BE2C (cell line): ENCODE results near the gene ROBO1.

Experiments
- DNase-seq: peaks from one replicate; pipeline ENCODE4 v3.0.0-alpha.2; 2020
- H3K27me3 ChIP-seq: fragments of 250-450 bp; sonication (Bioruptor Pico); 2 replicates; pipeline ENCODE4 v1.5.1; 2020; ENCODE audit warnings: mild to moderate bottlenecking
- H3K36me3 ChIP-seq: fragments of 250-450 bp; sonication (Bioruptor Pico); 2 replicates; pipeline ENCODE4 v1.5.1; 2020; ENCODE audit warnings: mild to moderate bottlenecking
- H3K4me1 ChIP-seq: fragments of 250-450 bp; sonication (Bioruptor Pico); 2 replicates; pipeline ENCODE4 v1.5.1; 2020
- H3K4me3 ChIP-seq: 2 replicates; pipeline ENCODE4 v1.5.1; 2011; ENCODE audit warnings: low read depth, low read length
- H3K9me3 ChIP-seq: fragments of 250-450 bp; sonication (Bioruptor Pico); 2 replicates; pipeline ENCODE4 v1.5.1; 2020
- TF ChIP-seq, protein P1 (sequence below): IDR thresholded peaks from 2 replicates; pipeline ENCODE4 v1.5.1; 2012; ENCODE audit warnings: mild to moderate bottlenecking, low read depth, low read length

Gene ROBO1

DNA sequence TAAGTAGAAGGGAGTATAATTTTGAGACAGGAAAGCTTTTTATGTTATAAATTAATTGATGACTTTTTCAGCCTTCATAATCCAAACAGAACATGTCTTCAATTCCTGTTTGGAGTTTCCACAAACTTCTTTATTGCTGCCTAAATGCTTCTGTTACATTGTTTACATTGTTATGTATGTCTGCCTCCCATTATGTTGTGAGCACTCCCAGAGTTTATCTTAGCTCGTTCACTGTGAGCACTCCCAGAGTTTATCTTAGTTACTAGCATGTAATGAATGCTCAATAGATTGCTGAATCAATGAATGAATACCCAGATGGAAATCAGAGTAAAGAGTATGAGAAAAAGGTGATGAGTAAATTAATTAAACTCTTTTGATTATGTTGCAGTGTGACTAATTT lies 1178.0 kb downstream of the ROBO1 start:
- TF ChIP-seq, protein P1, sequence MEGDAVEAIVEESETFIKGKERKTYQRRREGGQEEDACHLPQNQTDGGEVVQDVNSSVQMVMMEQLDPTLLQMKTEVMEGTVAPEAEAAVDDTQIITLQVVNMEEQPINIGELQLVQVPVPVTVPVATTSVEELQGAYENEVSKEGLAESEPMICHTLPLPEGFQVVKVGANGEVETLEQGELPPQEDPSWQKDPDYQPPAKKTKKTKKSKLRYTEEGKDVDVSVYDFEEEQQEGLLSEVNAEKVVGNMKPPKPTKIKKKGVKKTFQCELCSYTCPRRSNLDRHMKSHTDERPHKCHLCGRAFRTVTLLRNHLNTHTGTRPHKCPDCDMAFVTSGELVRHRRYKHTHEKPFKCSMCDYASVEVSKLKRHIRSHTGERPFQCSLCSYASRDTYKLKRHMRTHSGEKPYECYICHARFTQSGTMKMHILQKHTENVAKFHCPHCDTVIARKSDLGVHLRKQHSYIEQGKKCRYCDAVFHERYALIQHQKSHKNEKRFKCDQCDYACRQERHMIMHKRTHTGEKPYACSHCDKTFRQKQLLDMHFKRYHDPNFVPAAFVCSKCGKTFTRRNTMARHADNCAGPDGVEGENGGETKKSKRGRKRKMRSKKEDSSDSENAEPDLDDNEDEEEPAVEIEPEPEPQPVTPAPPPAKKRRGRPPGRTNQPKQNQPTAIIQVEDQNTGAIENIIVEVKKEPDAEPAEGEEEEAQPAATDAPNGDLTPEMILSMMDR: no peak
- Histone ChIP-seq H3K27me3 (no peaks in the 10 kb centered on the region), H3K4me1 (no peaks in the 10 kb centered on the region; the same call in 1 of the 2 replicates), H3K4me3 (no peak overlapping the region), H3K9me3 (no peaks in the 10 kb centered on the region), H3K36me3 (no peaks in the 10 kb centered on the region)
- DNase-seq: no peak

DNA sequence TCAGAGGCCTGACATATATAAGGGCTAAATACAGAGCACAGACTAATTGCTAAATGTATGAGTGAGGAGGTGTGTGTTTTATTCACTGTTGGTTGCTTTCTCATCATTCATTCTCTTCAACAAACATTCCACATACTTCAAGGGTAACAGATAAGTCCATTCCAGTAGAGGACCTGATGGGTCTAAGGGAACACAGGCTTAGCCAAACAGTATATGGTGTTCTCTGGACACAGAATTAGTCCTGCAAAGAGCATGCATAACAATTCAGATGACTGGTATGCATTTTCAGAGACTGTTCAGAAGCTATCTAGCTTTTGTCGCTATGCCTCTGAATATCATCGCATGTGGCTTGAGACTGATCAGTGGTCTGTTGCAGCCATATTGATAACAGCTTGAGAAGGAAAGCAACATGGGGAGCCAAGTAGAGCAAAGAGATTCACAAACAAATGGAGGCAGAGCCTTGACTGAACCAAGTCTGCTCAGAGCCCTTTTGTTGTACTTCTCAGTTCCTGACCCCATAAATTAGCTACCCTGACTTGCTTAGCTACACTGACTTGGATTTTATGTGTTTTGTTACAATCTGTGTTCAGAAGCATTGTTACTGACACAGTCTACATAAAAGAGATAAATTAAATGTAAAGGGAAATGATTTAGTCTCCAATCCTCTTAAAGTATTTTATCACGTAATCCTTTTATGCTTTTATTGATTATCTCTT lies 1178.7 kb downstream of the ROBO1 start:
- H3K4me1 ChIP-seq: no peaks in the 10 kb centered on the region; the same call in 1 of the 2 replicates
- H3K36me3 ChIP-seq: no peaks in the 10 kb centered on the region
- no peaks in the 10 kb centered on the region for H3K27me3 ChIP-seq
- TF ChIP-seq, protein P1: no peak
- DNase-seq: no peak
- H3K9me3 ChIP-seq: no peaks in the 10 kb centered on the region
- H3K4me3 ChIP-seq: no peak overlapping the region

DNA sequence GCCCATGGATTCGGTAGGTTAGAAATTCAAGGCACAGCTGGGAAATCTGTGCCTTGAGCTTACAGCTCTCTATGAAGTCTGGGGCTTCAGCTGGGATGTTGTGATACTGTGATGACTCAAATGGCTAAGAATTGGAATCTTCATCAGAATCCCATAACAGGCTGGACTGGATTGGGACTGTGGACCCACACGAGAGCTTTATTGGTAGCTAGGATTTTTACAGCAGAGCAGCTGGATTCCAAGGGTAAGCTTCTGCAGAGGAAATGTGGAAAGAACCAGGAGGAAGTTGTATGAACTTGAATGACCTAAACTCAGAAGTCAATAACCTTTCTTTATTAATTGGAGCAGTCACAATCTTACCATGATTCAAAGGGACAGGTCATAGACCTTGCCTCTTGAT lies 1187.1 kb downstream of the ROBO1 start:
- Histone ChIP-seq H3K4me1 (no peaks in the 10 kb centered on the region), H3K36me3 (no peaks in the 10 kb centered on the region), H3K9me3 (no peaks in the 10 kb centered on the region), H3K27me3 (no peaks in the 10 kb centered on the region), H3K4me3 (no peak overlapping the region)
- DNase-seq: no peak
- TF ChIP-seq, protein P1: no peak

DNA sequence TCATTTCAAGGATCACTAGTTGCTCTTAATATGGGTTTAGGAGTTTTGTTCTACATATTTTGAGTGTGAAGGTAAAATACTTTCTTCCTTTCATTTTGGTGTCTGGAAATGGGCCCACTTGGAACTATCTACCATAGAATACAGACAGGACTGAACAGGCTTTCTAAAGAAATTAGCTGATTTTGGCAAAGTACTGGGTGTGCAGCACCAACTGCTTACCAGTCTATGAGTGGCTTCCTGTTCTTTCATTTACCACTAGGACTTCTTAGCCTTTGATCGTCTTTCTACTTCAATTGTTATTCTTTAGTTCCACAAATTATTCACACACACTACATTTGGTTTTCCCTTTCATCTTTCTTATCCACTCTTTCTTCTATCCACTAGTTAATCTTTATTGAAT lies 1196.3 kb downstream of the ROBO1 start:
- H3K27me3 ChIP-seq: no peaks in the 10 kb centered on the region
- H3K4me1 ChIP-seq: no peaks in the 10 kb centered on the region
- TF ChIP-seq, protein P1: no peak
- no peaks in the 10 kb centered on the region for H3K9me3 ChIP-seq
- no peak overlapping the region for H3K4me3 ChIP-seq
- no peak for DNase-seq
- no peaks in the 10 kb centered on the region for H3K36me3 ChIP-seq

DNA sequence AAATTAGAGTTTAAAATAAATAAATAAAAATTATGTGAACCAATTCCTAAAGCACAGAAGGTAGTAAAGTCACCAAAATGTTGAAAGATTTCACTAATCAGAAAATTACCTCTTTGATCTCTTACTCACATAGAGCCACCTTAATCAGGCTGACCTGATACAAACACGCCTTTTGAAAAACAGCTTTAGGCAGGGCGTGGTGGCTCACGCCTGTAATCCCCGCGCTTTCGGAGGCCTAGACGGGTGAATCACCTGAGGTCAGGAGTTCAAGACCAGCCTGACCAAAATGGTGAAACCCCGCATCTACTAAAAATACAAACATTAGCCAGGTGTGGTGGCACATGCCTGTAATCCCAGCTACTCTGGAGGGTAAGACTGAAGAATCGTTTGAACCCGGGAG lies 1197.3 kb downstream of the ROBO1 start:
- no peaks in the 10 kb centered on the region for H3K4me1 ChIP-seq
- H3K4me3 ChIP-seq: no peak overlapping the region
- H3K36me3 ChIP-seq: no peaks in the 10 kb centered on the region
- H3K27me3 ChIP-seq: no peaks in the 10 kb centered on the region
- DNase-seq: no peak
- H3K9me3 ChIP-seq: no peaks in the 10 kb centered on the region
- TF ChIP-seq, protein P1: no peak

DNA sequence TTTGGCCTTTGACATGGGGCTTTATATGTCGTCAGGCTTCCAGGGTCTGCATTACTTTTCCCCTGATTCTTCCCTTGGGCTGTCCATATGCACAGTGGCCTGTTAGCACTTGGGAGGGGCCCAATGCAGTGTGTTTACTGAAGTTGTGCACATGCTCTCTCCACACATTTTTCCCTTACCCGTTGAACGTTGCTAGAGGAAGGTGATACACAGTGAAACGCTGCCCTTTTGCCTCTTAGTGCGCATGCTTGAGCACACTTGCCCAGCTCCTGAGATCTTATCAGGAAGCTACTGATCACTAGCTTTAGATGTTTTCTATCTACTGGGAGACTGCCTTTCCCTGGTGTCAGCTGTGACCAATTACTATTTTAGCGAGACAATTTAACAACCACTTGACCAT lies 1198.0 kb downstream of the ROBO1 start:
- Histone ChIP-seq H3K27me3 (no peaks in the 10 kb centered on the region), H3K4me1 (no peaks in the 10 kb centered on the region), H3K4me3 (no peak overlapping the region), H3K9me3 (no peaks in the 10 kb centered on the region), H3K36me3 (no peaks in the 10 kb centered on the region)
- TF ChIP-seq, protein P1: no peak
- DNase-seq: no peak
